HG03558 (cell line): ENCODE results near the gene ETFRF1.

ENCODE experiments used
- ATAC-seq: cut with Tn5 transposase; IDR thresholded peaks from one replicate; pipeline ENCODE4 v1.9.1; 2021; ENCODE audit warnings: moderate number of reproducible peaks; ENCODE audit not compliant: unreplicated experiment; ENCODE audit errors: extremely low read depth

The ETFRF1 gene, protein sequence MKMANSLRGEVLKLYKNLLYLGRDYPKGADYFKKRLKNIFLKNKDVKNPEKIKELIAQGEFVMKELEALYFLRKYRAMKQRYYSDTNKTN

DNA sequence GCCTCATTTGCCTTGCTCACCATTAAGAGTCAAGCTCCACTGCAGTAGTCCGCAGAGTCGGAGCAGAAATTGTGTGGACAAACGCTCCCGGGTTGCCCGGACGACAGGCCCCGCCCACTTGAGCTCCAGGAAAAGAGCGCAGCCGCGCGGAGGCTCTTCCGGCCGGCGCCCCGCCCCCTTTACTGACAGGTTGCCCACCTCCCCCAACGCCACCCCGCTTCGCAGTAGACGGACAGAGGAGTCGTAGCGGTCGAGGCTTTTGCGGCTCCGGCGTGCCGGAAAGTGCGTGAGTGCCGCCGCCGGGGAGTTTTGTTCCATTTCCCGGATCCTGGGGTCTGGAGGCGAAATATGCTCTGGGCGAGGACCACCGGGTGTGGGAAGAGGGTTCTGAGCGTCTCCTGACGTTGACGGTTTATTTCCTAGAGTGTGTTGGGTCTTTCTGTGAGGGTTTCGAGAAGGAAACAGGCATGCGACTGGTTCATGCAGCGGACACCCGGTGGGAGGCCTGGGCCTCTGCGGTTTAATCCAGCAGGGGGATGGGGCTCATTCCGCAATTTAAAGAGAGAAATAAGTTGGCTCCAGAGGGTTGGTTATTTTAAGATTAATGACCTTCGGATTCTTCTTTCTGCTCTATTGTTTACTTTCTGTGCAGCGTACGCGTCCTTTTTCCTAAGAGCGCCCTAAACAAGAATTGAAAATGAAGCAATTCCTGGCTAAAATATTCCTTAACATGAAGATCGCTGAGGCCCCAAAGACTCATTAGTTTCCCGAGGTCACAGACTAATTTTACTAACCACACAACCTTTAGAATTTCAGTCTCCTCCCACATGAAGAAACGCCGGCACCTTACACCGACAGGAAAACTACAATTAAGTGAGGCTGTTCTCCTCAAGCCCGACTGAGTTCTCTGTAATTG lies at the start of gene ETFRF1, which contains the start of gene DNAI7:
Gene ETFRF1 (plus strand): TSS at position 182 of the 916 bp plus-strand sequence. CDS start 8,720 bp downstream, outside the sequence.
Gene DNAI7 (minus strand): TSS at position 105 of the 916 bp plus-strand sequence. CDS start 82 bp downstream, at position 23.
- ATAC-seq = peak; percentile 49

DNA sequence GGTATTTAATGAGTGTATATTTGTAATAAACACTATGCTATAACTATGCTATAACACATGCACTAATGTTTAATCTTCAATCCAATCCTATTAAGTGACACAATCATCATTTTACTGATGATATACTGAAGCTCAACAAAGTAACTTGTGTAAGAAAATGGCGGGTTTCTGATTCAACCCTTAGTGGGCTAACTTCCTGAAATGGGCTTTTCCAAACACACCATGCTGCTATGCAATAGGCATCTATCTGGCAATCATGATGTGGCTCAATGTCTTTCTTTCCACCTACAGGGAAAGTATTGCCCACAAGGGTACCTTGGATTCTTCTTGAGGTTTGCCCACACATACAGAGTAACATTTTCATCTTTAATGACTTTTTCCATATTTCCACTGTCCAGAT lies 48.4 kb upstream of the ETFRF1 start:
- ATAC-seq = no peak

DNA sequence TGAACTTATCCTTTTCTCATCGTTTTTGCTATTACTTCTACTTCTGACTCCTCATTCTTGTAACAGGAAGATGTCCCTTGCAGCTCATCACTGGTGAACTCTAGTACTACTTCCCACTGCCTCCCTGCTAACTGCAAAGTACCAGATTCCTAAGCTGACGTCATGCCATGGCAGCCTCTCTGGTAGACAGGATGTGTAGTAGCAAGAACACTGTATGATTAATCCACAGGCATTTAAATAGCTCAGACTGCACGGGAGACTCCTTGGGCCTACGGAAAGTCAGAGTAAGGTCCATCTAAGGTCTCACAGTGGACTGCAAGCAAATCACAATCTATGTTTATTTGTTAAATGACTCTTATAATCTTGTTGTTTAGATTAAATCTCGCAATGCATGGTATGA lies 43.6 kb upstream of the ETFRF1 start:
- ATAC-seq = no peak

DNA sequence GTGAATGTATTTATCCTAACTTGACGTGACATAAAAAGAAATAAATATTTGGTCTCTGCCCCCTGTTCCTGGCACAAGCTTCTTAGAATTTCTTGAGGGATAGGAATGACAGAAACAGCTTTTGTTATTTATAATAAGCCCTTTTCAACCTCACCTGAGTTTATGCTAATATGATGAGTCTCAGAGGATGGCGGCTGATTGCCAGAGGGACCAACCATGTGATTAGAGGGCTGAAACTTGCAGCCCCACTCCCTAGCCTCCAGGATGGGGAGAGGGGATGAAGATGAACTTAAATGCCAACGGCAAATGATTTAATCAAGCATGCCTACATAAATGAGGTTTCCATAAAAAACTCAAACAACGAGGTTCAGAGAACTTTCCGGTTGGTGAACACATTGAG lies 43.0 kb upstream of the ETFRF1 start:
- ATAC-seq = no peak

DNA sequence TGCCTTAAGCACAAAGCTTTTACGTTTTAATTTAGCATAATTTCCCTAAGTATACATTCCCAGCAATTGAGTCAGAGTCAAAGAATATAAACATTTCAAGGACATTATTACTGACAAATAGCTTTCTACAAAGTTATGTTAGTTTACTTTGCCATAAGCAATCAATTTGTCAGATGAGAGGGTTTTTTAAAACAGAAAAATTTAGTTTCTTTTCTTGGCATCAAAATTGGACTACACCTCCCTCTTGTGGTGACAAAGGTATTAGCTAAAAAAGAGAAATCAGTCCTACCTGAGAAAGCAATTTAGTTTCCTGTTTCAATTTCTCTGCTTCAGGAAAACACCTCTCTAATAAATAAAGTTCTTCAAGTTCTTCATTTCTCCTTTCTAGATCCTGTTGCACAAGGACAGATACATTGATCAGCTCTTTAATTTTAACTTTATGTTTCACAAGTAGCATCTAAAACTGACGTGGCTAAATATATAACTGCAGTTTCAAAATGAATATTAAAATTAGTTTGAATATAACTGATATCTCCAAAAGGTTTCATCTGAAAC lies 39.9 kb upstream of the ETFRF1 start:
- ATAC-seq = no peak

DNA sequence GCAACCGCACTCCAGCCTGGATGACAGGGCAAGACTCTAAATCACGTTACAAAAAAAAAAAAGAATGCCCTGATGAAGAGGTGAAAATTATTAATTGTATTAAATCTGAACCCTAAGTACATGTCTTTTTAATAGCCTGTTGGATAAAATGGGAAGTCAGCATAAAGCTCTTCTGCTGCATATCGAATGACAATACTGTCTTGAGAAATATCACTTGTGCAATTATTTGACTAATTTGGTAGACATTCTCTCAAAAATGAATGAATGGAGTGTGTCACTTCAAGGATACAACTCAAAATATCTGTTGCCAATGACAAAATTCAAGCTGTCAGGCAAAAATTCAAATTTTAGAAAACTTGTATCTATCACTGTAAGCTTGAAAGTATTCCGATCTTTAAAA lies 39.0 kb upstream of the ETFRF1 start:
- no peak for ATAC-seq

DNA sequence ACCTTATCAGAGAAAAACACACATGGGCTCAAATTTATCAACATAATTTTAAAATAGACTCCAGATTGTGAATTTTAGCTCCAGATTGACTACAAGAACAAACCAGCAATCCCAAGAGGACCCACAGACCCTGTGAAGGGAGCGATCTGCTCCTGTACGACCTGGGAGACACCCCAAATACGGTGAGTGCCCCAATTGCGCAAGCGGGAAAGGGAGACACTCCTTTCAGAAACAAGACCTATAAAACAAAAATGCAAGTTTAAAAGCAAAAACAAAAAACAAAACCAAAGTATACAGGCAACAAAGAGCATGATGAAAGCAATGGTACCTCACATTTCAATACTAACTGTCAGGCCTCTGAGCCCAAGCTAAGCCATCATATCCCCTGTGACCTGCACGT lies 32.2 kb upstream of the ETFRF1 start:
- no peak for ATAC-seq

DNA sequence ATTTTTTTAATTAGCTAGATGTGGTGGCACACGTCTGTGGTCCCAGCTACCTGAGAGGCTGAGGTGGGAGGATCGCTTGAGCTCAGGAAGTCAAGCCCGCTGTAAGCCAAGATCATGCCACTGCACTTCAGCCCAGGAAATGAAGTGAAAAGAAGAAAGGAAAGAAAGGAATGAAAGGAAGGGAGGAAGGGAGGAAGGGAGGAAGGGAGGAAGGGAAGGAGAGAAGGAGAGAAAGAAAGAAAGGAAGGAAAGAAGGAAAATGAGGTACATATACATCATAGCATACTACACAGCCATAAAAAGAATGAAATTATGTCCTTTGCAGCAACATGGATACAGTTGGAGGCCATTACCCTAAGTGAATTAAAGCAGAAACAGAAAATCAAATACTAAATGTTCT lies 12.3 kb upstream of the ETFRF1 start:
- no peak for ATAC-seq

DNA sequence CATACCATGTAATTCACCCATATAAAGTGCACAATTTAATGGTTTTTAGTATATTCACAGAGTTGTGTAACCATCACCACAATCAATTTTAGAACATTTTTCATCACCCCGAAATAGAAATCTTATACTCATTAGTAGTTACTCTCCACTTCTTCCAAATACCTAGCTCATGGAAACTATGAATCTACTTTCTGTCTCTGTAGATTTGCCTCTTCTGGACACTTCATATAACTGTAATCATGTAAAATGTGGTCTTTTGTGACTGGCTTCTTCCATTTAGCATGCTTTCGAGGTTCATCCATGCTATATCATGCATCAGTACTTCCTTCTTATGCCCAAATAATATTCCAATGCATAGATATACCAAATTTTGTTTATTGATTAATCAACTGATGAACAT lies 10.9 kb upstream of the ETFRF1 start:
- ATAC-seq = no peak

DNA sequence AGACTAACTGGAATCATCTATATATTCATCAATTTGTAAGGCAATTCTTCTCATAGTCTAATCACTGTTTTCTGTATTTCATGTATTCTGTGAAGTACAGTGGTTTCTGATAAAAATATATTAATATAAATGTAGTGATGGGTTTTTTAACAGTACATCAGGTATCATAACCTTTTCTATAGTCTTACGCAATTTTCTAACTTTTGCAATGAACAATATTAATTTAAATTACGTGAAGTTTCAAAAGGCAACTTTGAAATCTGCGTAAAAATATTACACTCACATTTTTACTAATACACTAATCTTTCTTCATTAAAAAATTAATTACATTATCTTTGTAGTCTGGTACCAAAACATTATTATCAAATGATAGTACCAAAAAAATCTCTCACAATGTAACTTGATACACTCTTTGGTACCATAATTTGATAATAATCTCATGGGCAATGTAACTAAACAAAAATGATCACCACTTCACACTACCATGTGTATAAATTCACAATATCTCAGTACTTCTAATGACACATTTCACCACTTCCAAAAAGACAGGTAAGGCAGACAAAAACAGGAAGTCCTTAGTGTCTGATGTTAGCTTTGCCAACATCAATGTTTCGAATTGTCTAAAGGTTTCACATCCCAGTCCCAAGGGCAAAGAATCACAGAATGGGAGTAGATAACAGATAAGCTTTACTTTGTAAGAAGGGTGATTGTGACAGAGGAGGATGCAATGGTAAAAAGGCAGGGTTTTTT lies 8.8 kb upstream of the ETFRF1 start:
- ATAC-seq = peak; percentile 43

DNA sequence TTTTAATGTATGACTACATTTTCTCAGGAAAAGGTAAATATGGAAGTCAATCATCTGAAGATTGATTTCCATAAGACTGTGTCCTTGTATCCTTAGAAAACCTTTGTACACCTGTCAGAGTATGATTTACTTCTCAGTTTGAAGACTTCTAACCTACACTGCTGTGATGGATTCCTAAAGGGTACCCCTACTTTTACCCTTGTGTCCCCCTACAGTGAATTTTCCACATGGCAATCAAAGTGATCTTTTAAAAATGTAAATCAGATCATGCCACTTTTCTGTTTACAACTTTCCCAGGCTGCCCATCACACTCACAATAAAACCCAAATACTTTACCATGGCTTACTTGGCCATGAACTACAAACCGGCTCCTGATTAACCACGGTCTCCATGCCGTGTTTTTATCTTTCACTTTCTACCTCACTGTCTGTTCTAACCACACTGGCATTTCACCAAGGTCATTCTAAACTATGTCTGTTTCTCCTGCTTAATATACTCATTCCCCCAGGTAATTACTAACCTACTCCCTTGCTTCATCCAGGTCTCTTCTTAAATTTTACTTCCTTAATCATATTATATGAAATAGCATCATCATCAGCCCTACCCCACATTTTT lies 8.1 kb upstream of the ETFRF1 start:
- ATAC-seq = peak; percentile 41

DNA sequence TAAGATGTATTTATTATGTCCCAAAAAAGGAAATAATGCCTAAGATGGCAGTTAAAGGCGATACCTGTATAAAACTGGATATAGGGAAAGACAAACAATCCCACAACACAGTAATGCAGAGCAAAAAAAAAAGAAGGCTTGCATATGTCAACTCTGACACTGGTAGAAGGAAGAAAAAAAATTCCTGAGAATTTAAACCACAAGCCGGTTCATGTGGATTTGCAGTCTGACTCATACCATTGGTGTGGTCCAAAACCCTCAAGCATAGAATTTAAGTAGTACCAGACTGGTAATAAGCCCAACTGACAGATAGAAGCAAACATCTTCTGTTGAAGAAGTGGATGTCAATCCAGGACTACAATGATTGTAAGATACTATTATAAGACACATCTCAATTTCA lies 7.3 kb upstream of the ETFRF1 start:
- no peak for ATAC-seq

DNA sequence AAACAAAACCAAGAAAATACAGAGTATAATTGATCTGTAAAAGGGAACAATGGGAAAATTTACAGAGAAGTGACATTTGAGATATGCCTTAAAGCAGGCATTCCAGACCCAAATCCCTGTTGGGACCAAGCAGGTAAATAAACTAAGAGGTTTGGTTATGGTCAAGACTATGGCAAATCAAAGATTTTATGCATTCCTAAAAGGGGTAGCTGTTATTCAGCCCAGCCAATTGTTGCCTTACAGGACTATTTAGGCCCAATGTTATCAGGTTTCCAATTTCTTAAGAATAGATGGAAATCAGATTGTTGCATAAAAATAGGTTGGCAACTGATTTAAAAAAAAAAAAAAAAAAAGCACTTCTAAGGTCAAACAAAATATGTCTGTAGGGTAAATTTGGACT lies 5.4 kb upstream of the ETFRF1 start:
- no peak for ATAC-seq

DNA sequence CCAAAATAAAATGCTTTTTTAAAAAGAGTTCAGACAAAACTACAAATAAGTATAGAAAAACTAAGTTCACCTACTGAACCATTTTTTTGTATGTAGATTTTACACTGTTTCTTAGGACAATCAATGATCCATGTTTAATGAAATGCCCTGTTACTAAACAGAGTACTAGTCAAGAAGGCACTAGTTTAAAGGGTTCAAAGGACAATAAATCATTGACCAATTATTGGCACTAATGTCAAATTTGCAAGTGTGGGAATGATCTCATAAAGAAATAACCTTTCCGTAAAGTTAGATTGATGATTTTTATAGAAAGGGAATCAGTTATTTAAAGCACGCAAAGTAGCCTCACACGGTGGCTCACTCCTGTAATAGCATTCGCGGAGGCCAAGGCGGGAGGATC lies 4.2 kb upstream of the ETFRF1 start:
- no peak for ATAC-seq

DNA sequence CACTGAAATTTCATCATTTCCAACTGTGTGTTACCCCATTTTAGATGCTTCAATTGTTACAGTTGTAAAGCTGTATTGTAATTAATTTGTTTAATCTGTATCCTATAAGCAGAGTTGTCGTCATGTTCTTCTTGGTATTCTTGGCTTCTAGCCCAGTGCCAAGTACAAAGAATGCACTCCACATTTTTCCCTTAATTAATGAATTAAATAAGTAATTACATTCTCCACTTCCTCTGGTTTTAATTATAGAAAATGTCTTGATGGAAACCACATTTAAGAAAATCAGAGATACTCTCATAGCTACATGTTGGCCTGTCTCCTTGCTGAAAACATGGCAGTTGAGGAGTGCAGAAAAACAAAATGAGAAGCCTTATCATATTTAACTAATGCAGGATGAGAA lies 823 bp upstream of the ETFRF1 start:
- ATAC-seq = no peak

DNA sequence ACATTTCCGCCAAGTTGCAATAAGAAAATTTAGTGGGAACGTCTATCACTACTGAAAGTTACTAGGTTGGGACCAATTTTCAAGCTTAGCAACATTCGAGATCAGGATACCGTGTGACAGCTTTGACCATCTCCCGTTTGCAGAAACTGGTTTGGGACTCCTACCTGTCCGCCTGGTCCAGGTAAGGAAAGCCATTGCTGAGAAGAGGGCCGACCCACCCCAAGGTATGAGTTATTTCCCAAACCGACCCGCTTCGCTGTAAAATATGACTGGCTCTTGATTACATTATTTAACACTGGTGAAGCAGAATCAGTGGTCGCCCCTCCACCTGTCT lies 348 bp upstream of the ETFRF1 start:
- no peak for ATAC-seq

DNA sequence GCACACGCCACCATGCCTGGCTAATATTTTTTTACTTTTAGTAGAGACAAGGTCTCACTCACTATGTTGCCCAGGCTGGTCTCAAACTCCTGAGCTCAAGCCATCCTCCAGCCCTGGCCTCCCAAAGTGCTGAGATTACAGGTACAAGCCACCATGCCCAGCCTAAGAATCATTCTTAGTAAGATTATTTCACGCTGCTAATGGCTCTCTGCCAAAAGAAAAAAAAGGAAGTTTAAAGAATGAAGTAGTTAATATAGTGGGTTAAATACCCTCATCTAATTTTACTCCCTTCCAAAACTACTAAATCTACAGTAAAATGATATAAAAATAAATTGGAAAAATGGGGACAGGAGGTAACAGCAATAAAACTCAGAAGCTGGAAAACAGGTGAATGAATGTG lies 2.6 kb downstream of the ETFRF1 start:
- no peak for ATAC-seq

DNA sequence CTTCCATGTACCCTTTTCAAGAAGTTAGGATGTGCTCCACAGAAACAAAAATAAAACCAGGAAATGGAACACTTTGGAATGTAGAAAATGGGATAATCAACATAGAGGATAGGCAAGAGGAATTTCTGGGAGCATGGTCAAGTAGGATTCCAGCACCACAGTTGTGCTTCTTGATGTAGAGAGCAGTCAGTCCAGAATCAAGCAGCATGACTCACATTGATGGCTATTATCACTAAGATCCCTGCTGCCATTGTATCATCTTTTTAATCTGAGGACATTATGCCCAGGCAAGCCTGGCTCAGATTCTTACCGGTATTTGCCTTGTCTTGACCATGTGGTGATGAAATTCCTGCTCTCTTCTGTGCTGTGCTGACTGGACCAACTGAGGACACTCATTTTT lies 5.7 kb downstream of the ETFRF1 start:
- ATAC-seq = no peak

DNA sequence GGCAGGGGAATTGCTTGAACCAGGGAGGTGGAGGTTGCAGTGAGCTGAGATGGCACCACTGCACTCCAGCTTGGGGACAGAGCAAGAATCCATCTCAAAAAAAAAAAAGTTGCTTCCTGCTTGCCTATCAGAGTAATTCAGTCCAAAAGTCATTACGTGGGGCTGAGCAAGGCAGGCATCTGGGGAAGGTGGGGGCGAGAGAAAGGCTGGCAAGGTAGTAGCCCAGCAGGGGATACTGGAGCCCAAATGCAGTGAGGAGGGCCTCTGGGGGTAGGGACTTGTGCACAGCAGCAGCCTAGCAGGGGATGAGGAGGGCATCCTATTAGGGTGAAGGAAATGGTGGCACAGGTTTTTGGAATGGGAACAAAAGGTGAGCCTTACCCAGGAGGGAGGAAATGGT lies 7.1 kb downstream of the ETFRF1 start:
- ATAC-seq = no peak

DNA sequence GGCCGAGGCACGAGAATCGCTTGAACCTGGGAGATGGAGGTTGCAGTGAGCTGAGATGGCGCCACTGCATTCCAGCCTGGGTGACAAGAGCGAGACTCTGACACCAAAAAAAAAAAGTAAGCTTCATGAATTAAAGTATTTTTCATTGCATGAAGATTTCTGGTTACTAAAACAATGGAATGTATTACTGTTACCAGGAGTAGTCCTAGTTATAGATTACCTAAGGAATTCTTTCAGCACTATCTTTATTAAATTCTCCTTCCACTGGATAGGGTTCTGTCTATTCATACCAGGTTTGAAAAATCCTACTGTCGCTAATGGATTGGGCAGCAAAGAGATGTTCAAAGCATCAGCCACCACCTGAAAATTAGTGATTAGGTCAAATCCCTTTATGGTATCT lies 12.4 kb downstream of the ETFRF1 start:
- no peak for ATAC-seq

DNA sequence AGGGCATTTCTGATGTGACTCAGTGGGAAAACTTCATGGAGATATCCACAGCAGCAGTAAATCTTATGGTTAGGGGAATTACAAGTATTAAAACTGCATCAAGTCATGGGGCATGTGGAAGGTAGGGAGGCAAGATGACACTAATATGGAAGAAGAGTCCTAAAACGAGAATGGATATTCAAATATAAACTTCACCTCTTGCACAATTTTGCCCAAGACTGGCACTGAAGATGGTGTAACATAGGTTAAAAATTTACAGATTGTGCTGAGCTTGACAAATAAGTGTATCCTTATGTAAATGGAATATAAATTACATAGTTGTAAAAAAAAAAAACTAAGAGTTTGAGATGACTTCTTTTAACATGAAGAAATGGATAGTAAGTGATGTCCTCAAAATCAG lies 12.8 kb downstream of the ETFRF1 start:
- no peak for ATAC-seq
